Fibroblast of lung (primary cell): Measurements from ENCODE around the gene NR1D1. TPM values are rescaled to one million over a fixed set of nuclear protein-coding genes. Genes with fewer than 3 reads are reported as not detected.

Experiments
- DNase-seq, 2 donors: peaks; one replicate each; pipeline versions ENCODE4 v3.0.0 to v3.0.0-alpha.2; 2010; ENCODE audit warnings: low read depth in 2 of 2
- H2AFZ ChIP-seq: 2 replicates; pipeline ENCODE4 v1.5.1; 2012; ENCODE audit warnings: low read length, control low read depth, inconsistent platforms
- H3K27ac ChIP-seq: 2 replicates; pipeline ENCODE4 v1.5.1; 2011; ENCODE audit warnings: low read length, control low read depth; ENCODE audit not compliant: insufficient read depth
- H3K27me3 ChIP-seq: 2 replicates; pipeline ENCODE4 v1.5.1; 2011; ENCODE audit warnings: mild to moderate bottlenecking, low read length; ENCODE audit not compliant: control insufficient read depth, insufficient read depth
- H3K36me3 ChIP-seq: 2 replicates; pipeline ENCODE4 v1.5.1; 2011; ENCODE audit warnings: low read length; ENCODE audit not compliant: control insufficient read depth, insufficient read depth
- H3K4me1 ChIP-seq: 2 replicates; pipeline ENCODE4 v1.5.1; 2011; ENCODE audit warnings: low read length; ENCODE audit not compliant: control insufficient read depth, insufficient read depth; ENCODE audit errors: extremely low read depth
- H3K4me2 ChIP-seq: 2 replicates; pipeline ENCODE4 v1.5.1; 2011; ENCODE audit warnings: low read length, control low read depth; ENCODE audit not compliant: insufficient read depth; ENCODE audit errors: extremely low read depth
- H3K4me3 ChIP-seq, 4 experiments: fragments of 200-600 bp in 1 of 4; sonication (generic) in 1 of 4; replicated peaks in 1 of 4; 2 replicates each; pipeline ENCODE4 v1.5.1; 2011 to 2016; ENCODE audit warnings: low read length in 4 of 4, low read depth in 3 of 4, mild to moderate bottlenecking in 3 of 4, control low read depth in 2 of 4, inconsistent platforms in 1 of 4, mixed read lengths in 1 of 4; ENCODE audit not compliant: insufficient read depth in 1 of 4; ENCODE audit errors: control extremely low read depth in 1 of 4
- H3K79me2 ChIP-seq: 2 replicates; pipeline ENCODE4 v1.5.1; 2012; ENCODE audit warnings: mild to moderate bottlenecking, low read length, inconsistent platforms; ENCODE audit not compliant: control insufficient read depth, insufficient read depth
- H3K9ac ChIP-seq: 2 replicates; pipeline ENCODE4 v1.5.1; 2011; ENCODE audit warnings: mild to moderate bottlenecking, low read length, control low read depth; ENCODE audit not compliant: insufficient read depth
- H3K9me3 ChIP-seq: 2 replicates; pipeline ENCODE4 v1.5.1; 2012; ENCODE audit warnings: low read depth, low read length; ENCODE audit not compliant: control insufficient read depth, insufficient read depth
- H4K20me1 ChIP-seq: 2 replicates; pipeline ENCODE4 v1.5.1; 2011; ENCODE audit warnings: low read length; ENCODE audit not compliant: control insufficient read depth, insufficient read depth; ENCODE audit errors: extremely low read depth
- EZH2 ChIP-seq: IDR thresholded peaks from 2 replicates; pipeline ENCODE4 v1.5.1; 2012; ENCODE audit warnings: low read length, control low read depth, mild to moderate bottlenecking; ENCODE audit errors: missing control alignments
- polyA plus RNA-seq, 2 donors: library from polyadenylated mRNA; depleted of rRNA in 1 of 2; stranded (reverse) in 1 of 2; unstranded in 1 of 2; fragments of >200 nt; gene quantifications; 2 replicates each; pipeline ENCODE4 v1.2.1, GENCODE V29; 2011 to 2012; ENCODE audit warnings: missing spikeins in 1 of 2
- total RNA-seq: library from RNA; depleted of rRNA; stranded (reverse); fragments of >200 nt; gene quantifications from 2 replicates; pipeline ENCODE4 v1.2.1, GENCODE V29; 2014
- TF ChIP-seq, protein P1 (sequence below), 2 donors: IDR thresholded peaks in 1 of 2; conservative IDR thresholded peaks in 1 of 2; 1 replicate in 1 of 2; 2 replicates in 1 of 2; pipeline ENCODE4 v1.5.1; 2011 to 2012; ENCODE audit warnings: low read length in 2 of 2, control low read depth in 1 of 2, inconsistent platforms in 1 of 2, low read depth in 1 of 2, mild to moderate bottlenecking in 1 of 2

The NR1D1 gene
- total and polyA plus RNA-seq, 2 donors (not counting 1 experiment from before 2014, with no cell fraction given), result 3.3 to 5.3 TPM

GRCh38 chr17:40087903-40088718 lies 12.3 kb downstream of the NR1D1 start:
- Histone ChIP-seq H4K20me1 (no peaks in the 10 kb centered on the region), H3K79me2 (no peaks in the 10 kb centered on the region), H3K36me3 (peaks cover 29% of the 10 kb centered on the region), H3K4me1 (peaks cover 7% of the 10 kb centered on the region), H3K9ac (no peak overlapping the region), H3K27ac (no peak overlapping the region), H3K4me2 (no peak overlapping the region), H2AFZ (no peak overlapping the region), H3K4me3 (no peak overlapping the region), H3K9me3 (no peaks in the 10 kb centered on the region), H3K27me3 (no peaks in the 10 kb centered on the region)
- DNase-seq, result no peak
- TF ChIP-seq, protein P1, sequence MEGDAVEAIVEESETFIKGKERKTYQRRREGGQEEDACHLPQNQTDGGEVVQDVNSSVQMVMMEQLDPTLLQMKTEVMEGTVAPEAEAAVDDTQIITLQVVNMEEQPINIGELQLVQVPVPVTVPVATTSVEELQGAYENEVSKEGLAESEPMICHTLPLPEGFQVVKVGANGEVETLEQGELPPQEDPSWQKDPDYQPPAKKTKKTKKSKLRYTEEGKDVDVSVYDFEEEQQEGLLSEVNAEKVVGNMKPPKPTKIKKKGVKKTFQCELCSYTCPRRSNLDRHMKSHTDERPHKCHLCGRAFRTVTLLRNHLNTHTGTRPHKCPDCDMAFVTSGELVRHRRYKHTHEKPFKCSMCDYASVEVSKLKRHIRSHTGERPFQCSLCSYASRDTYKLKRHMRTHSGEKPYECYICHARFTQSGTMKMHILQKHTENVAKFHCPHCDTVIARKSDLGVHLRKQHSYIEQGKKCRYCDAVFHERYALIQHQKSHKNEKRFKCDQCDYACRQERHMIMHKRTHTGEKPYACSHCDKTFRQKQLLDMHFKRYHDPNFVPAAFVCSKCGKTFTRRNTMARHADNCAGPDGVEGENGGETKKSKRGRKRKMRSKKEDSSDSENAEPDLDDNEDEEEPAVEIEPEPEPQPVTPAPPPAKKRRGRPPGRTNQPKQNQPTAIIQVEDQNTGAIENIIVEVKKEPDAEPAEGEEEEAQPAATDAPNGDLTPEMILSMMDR (conservative IDR thresholded peaks at IDR 0.05 in 1 of 2, IDR thresholded peaks at IDR 0.05 in 1 of 2; ENCODE audit: low read depth in 1 of 2, low read length in 2 of 2), result no peak
- TF ChIP-seq EZH2, result no peak

DNA sequence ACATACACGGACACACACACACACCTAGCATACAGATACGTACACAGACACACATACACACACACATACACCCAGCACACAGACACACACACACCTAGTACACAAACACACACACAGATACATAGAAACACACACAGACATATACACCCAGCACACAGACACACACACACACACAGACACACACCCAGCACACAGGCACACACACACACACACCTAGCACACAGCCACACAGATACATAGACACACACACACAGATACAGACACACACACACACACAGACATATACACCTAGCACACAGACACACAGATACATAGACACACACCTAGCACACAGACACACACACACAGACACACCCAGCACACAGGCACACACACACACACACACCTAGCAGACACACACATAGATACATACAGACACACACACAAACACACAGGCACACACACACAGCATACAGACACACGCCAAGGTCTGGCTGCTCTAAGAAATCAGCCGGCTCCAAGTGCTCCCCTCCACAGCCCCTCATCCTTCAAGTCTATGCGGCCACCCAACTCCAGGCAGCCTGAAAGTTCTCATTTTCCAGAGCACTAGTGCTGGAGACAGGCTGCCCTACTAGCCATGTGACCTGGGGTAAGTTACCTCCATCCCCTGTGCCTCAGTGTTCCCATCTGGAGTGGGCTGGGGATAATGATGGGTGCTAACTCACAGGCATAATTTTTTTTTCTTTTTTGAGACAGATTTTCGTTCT lies 13.2 kb downstream of the NR1D1 start:
- no peak overlapping the region for H2AFZ ChIP-seq
- DNase-seq, result no peak
- H3K9me3 ChIP-seq, result no peaks in the 10 kb centered on the region
- H3K79me2 ChIP-seq, result no peaks in the 10 kb centered on the region
- H3K27ac ChIP-seq, result no peak overlapping the region
- TF ChIP-seq, protein P1 (conservative IDR thresholded peaks at IDR 0.05 in 1 of 2, IDR thresholded peaks at IDR 0.05 in 1 of 2; ENCODE audit: low read depth in 1 of 2, low read length in 2 of 2), result no peak
- TF ChIP-seq EZH2, result no peak
- H4K20me1 ChIP-seq, result no peaks in the 10 kb centered on the region
- H3K4me3 ChIP-seq, result no peak overlapping the region
- H3K27me3 ChIP-seq, result no peaks in the 10 kb centered on the region
- peaks cover 5% of the 10 kb centered on the region for H3K4me1 ChIP-seq
- no peak overlapping the region for H3K9ac ChIP-seq
- H3K36me3 ChIP-seq, result peaks cover 27% of the 10 kb centered on the region
- no peak overlapping the region for H3K4me2 ChIP-seq
